HG03558 (cell line): ENCODE results near the gene VPS11.

Source experiments
- ATAC-seq: cut with Tn5 transposase; IDR thresholded peaks from one replicate; pipeline ENCODE4 v1.9.1; 2021; ENCODE audit warnings: moderate number of reproducible peaks; ENCODE audit not compliant: unreplicated experiment; ENCODE audit errors: extremely low read depth

The VPS11 gene

DNA sequence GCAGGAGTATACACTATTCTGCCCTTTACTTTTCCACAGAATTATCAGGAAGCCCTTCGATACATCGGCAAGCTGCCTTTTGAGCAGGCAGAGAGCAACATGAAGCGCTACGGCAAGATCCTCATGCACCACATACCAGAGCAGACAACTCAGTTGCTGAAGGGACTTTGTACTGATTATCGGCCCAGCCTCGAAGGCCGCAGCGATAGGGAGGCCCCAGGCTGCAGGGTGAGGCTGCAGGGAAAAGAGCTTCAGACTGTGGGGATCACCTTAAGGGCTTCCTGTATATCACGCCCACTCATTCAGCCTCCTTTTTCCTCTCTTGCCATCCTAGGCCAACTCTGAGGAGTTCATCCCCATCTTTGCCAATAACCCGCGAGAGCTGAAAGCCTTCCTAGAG is 10.2 kb downstream of the VPS11 start:
- ATAC-seq, result no peak

DNA sequence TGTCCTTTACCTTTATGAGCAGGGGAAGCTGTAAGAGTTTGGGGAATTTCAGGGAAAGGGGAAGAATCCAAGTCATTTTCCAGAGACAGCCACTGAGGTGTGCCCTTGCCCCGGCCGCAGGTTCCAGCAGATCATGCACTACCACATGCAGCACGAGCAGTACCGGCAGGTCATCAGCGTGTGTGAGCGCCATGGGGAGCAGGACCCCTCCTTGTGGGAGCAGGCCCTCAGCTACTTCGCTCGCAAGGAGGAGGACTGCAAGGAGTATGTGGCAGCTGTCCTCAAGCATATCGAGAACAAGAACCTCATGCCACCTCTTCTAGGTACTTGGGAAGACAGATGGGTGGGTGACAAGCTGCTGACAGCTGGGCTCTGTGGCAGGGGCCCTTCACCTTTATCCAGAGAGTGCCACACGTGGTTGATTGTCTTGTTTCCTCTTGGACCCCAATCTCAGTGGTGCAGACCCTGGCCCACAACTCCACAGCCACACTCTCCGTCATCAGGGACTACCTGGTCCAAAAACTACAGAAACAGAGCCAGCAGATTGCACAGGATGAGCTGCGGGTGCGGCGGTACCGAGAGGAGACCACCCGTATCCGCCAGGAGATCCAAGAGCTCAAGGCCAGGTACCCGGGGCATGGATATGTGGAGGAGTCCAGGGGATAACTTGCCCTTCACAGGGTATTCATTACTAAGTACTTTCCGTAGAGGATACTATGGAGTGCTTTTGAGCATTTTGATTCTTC is 11.2 kb downstream of the VPS11 start:
- no peak for ATAC-seq

DNA sequence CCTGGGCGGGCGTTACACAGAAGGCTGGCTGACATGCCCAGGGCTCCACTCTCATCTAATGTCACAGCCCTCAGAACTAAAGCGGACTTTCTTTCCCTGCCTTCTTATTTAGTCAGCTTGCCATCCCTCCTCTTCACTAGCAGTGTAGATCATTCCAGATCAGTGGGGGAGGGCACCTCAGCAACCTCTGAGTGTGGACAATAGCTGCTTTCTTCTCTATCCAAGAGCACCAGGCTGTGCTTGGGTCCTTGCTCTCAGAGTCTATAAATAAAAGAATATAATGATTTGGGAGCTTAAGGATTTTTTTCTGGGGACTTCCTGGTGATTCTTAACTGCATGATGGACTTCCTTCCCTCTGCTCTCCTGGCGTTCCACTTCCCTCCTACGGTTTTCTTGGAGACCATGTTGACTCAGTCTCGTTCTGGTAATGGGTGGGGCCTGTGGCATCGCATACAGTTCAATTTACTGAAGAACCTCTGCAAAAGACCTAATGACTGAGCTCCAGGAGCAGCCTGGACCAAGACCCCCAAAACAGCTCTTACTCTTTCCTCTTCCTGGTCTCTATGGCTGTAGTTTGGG is 14.2 kb downstream of the VPS11 start:
- ATAC-seq, result no peak

DNA sequence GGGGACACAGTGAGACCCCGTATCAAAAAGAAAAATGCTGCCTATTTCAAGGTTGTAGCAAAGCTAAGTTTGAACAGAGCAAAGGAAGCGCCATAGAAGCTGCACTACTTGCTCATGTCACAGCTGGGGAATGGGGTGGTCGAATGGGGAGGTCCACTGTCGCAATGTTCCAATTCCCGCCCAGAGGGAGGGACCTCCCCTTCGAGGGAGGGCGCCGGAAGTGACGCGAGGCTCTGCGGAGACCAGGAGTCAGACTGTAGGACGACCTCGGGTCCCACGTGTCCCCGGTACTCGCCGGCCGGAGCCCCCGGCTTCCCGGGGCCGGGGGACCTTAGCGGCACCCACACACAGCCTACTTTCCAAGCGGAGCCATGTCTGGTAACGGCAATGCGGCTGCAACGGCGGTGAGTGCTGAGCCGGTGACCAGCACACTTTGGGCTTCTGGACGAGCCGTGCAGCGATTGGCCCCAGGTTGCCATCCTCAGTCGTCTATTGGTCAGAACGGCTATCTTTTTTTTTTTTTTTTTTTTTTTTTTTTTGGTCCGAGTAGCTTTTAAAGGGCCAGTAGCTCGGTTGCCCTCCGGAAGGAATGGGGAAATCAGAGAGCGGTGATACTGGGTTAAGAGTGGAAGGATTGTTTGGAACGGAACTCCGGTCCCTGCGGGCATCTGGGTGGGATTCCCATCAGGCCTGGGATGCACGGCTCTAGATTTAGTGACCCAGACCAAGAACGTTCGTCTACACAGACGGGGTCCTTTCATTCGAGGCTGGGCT is 17.2 kb downstream of the VPS11 start, which contains the start of gene HMBS:
HMBS (plus strand) TSS at position 219 of the 774 bp plus-strand sequence; CDS start at position 372, 153 bp downstream.
- ATAC-seq, result peak; percentile 58

- ATAC-seq, result no peak
Measured at GRCh38 chr11:119085437-119085847, 17.8 kb downstream of the VPS11 start.

DNA sequence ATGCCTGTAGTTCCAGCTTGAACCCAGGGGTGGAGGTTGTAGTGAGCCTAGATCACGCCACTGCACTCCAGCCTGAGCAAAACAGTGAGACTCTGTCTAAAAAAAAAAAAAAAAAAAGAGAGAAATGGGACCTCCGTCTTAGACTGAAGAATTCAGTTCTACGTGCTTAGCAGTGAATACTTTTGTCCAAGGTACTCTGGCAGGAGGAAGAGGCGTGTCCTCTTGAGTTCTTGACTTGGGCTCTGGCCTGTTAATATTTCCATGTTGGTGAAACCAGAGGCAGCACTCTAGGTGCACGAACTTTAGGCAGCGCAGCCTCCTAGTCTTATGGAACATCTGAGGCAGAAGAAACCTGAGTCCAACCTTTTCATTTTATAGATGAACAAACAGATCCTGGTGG is 19.5 kb downstream of the VPS11 start:
- no peak for ATAC-seq

- ATAC-seq, result no peak
Measured at GRCh38 chr11:119087747-119088241, 20.2 kb downstream of the VPS11 start.

DNA sequence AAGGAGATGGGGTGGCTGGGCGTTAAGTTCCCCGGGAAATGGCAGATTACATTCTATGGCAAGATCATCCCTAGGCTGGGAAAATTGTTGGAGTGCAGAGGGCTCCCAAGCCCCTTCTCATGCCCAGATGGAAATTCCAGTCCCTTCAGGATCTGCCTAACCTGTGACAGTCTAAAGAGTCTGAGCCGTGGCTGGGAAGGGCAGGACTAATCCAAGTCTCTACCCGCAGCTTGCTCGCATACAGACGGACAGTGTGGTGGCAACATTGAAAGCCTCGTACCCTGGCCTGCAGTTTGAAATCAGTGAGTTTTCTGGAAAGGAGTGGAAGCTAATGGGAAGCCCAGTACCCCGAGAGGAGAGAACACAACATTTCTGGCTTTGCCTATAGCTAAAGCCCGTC is 20.8 kb downstream of the VPS11 start:
- ATAC-seq, result no peak

DNA sequence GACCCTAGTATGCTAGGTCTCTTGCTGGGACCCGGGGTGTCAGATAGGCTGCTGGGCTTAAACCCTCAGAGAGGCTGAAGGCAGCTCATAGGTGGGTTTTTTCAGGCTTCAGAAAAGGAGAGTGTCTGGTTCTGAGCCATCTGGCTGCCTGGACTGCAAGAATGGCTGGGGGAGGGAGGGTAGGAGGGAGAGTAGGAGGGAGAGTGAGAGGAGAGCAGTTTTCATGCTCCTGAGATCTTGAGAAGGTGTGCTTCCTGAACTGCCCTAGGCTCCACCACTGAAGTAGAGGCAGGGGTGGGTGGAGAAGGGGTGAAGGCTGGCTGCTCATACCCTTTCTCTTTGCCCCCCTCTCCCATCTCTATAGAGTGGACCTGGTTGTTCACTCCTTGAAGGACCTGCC is 21.7 kb downstream of the VPS11 start:
- ATAC-seq, result no peak

DNA sequence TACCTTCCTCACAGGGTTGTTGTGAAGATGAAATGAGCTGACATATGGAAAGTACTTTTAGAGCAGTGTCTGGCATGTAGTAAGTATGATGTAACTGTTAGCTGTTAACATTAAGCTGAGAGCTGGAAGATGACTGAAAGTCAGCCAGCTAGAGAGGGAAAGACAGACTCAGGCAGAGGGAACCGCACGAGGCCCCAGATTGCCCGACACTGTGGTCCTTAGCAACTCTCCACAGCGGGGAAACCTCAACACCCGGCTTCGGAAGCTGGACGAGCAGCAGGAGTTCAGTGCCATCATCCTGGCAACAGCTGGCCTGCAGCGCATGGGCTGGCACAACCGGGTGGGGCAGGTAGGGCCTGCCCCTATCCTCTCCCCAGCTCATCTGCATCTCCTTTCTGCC is 23.6 kb downstream of the VPS11 start:
- no peak for ATAC-seq

- no peak for ATAC-seq
Measured at GRCh38 chr11:119091966-119092879, 24.6 kb downstream of the VPS11 start.

DNA sequence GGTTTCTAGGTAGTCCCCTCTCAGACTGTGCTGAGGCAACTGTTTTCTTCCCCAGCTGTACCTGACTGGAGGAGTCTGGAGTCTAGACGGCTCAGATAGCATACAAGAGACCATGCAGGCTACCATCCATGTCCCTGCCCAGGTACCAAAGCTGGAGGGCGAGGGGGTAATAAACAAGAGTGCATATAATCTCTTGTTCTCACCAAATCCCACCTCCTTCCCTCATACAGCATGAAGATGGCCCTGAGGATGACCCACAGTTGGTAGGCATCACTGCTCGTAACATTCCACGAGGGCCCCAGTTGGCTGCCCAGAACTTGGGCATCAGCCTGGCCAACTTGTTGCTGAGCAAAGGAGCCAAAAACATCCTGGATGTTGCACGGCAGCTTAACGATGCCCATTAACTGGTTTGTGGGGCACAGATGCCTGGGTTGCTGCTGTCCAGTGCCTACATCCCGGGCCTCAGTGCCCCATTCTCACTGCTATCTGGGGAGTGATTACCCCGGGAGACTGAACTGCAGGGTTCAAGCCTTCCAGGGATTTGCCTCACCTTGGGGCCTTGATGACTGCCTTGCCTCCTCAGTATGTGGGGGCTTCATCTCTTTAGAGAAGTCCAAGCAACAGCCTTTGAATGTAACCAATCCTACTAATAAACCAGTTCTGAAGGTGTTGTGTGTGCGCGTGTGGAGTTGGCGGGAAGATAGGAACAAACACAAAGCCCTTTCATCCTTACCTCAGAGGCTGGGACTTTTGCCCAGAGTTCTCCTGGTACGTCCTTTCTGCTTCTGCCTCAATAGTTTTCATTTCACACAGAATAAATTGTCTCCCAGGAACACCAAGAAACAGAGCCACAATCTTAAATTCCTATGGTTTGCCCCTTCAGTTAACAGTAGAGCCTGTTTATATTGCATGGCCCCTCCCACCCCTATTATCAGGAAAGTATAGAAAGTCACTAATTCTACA is 25.5 kb downstream of the VPS11 start:
- ATAC-seq, result no peak

DNA sequence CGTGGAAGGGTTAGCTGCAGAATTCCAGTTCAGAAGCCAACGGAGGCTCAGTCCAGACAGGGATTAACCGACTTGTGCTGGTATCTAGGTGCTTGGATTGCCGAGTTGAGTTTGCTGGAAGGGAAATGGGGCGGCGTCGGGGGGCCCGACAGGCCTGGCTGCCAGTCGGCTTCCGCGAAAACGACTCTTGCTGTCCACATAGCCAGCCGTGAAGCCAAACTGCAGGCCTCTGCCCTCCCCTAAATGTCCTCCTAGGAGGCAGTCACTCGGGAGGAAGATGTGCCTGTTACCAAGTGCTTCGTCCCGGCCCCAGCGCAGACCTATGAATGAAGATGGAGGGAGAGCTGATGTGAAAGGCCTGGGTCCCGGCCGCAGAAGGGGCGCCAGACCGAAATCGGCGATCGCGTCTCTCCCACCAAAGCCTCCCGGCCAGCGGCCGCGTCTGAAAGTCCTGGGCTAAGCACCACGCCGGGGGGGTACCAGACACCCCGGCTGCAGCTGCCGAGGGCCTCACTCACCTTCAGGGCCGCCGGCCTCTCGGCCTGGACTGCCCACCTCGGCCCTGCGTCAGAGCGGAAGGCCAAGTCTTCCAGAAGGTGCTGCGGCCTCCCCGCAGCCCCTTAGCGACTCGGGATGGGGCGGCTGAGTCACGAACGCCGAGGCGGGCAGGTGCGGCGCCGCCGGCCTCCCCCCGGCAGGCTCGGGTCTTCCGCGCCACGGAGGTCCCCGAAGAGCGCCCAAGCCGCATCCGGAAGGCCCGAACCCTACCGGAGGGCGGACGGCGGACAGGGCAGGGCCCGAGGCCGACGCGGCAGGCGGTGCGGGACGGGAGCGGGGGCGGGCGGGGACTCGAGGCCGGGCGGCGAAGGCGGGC is 26.6 kb downstream of the VPS11 start:
- ATAC-seq, result no peak

DNA sequence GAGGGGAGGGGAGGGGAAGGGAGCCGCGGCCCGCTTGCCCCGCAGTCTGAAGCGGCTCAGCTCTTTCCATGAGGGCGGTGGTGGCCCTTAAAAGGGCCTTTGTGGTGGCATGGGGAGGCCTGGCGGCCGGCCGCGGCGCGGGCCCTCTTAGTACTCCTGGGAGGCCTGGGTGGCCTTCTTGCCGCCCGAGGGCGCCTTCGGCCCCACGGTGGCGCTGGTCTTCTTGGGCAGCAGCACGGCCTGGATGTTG is 27.1 kb downstream of the VPS11 start:
- ATAC-seq, result no peak

DNA sequence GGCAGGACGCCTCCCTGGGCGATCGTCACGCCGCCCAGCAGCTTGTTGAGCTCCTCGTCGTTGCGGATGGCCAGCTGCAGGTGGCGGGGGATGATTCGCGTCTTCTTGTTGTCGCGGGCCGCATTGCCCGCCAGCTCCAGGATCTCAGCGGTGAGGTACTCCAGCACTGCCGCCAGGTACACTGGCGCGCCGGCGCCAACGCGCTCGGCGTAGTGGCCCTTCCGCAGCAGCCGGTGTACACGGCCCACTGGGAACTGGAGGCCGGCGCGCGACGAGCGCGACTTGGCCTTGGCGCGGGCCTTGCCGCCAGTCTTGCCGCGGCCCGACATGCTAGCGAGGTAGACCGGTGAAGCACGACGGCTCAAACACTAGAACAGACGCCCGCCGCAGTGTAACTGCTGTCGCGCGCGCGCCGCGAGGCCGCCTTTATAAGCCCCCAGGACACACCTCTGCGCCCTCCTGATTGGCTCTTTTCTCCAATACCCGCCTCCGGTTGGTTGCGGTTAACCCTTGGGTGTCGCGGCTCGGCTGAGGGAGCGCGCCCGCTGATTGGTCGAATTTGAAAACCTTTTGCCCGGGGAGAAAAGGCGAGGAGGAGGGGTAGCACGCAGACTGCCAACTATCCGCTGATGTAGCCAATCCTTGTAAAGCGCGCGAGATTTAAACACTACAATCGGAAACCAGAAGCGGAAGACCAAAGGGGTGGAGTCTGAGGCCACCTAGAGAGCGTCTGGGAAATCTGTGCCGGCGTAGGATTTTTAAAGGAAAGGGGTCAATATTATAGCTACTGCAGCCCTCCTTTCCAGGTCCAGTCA is 27.7 kb downstream of the VPS11 start:
- peak; percentile 60 for ATAC-seq

- ATAC-seq, result no peak
Measured at GRCh38 chr11:119099711-119100110, 32.1 kb downstream of the VPS11 start.

DNA sequence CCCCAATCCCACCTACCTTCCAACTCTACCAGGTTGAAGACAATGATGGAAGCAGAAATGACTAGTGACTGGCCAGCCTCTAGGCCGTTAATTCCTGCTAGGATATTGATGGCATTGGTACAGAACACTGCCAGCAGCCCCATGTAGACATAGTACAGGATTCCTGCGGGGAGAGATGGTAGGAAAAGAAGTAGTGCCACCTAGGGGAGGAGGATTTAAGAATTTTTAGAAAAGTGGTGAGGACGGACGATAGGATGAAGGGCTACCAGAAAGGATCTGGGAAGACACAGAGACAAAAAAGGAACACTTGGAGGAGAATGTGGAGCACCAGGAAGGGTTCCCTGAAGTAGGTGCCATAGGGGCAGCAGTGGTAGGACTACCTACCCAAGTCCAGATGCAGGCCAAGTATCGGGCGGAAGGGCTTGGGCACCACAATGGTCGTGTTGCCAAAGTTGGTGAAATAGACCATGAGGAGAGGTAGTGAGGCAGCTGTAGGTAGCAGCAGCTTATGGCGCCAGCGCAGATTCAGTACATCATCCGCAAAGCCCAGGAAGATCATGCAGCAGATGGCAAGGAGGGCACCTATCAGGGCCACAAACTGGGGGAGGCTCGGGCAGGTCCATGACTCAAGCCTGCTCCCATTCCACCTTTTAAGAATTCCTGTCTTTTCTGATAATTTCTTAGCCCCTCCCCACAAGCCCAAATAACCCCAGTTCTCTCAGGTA is 32.8 kb downstream of the VPS11 start:
- no peak for ATAC-seq
